Metanephros (tissue), 2 donors: ENCODE results near the gene OCIAD2. TPM values are rescaled to one million over a fixed set of nuclear protein-coding genes. Genes with fewer than 3 reads are reported as not detected.

Source experiments
- small RNA-seq: library from RNA; depleted of rRNA; stranded (forward); fragments of <200 nt; gene quantifications from one replicate; pipeline ENCODE3, GENCODE V24; 2014; ENCODE audit warnings: low replicate concordance
- total RNA-seq: library from RNA; depleted of rRNA; stranded (reverse); fragments of >200 nt; gene quantifications from one replicate; pipeline ENCODE4 v1.2.3, GENCODE V29; 2014

OCIAD2 gene
- total RNA-seq, result 40.2 TPM

DNA sequence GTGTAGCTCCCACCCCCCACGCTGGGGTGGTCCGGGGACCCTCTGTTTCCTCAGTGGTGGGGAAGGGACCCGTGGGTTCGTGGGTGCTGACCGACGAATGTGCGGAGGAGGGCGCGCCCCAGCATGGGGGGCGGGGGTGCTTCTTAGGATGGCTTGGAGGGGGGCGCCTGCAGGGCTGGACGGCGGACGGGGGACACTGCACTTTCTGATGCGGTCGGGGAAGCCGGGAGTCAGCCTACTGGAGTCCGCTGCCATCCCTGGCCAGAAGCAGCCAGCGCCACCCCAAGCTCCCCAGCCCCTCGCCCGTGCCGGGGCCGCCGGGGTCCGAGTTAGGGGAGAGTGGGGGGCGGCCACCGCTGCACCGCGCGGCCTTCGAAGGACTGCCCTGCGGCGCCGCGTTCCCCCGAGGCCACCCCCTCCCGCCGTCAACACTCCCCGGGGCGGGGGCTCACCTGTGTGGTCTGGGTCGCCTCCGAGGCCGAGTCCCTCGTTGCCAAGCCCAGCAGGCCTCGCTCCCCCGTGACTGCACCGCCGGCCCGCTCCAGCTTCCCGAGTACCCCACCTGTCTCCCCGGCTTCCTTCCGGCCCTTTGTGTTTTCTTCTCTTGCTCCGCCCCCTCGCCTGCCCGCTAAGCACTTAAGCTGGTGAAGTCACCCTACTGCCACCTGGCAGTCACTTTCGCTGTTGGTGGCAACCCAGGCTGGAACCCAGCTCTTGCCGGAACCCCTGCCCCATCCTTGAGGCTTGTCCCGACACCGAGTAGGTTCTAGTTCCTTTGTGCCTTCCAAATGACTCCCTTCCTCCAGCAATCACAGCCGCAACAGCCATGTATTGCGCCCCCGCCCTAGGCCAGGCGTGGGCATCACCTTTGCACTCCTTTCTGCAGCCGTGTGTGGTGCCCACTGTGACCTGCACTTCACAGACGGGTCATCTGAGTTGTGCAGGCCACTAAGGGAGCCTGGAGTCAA, at the start of gene OCIAD2:
TSS of gene OCIAD2 (minus strand) at position 569 of the 968 bp plus-strand sequence. CDS start 2,225 bp downstream, outside the sequence.

Small RNA genes lying within 50 kb of the gene (small RNA-seq; reads per million reads assigned to genes)
- gene AC020593.1 (not detected), gene RNU6-158P (not detected)

Other genes starting within 250 kb of the OCIAD2 start
- gene FRYL, start 126.5 kb downstream of the OCIAD2 start, total RNA-seq, result 116 TPM
- 135 TPM for gene OCIAD1, start 75.7 kb downstream of the OCIAD2 start, total RNA-seq
- 12.3 TPM for gene CWH43, start 79.5 kb upstream of the OCIAD2 start, total RNA-seq